ENCODE data around the gene CASP8. TPM values are rescaled to one million over a fixed set of nuclear protein-coding genes. Genes with fewer than 3 reads are reported as not detected.
A peak's percentile ranks its signal among the peaks of the same experiment; 100 is the strongest.
"Not testable (repeated sequence)": the region's sequence is repeated elsewhere in the genome, so short reads cannot be mapped to it uniquely, and the experiment has no call there.

CASP8 gene
- 50.9 TPM for total RNA-seq

GRCh38 chr2:201260302-201260800 is at the start of gene CASP8:
TSS of gene CASP8 (plus strand) at chr2:201260536. CDS start at chr2:201266487, 5,951 bp downstream.
- DNase-seq (ENCODE audit: low spot score) = peak; percentile 60

GRCh38 chr2:201215963-201216362 is 44.4 kb upstream of the CASP8 start:
- no peak for DNase-seq (ENCODE audit: low spot score)

- no peak for DNase-seq (ENCODE audit: low spot score)
These were observed 43.4 kb upstream of the CASP8 start for GRCh38 chr2:201216918-201217317.

- no peak for DNase-seq (ENCODE audit: low spot score)
These were observed 41.6 kb upstream of the CASP8 start for GRCh38 chr2:201218780-201219179.

- no peak for DNase-seq (ENCODE audit: low spot score)
These were observed 40.8 kb upstream of the CASP8 start for GRCh38 chr2:201219328-201220096.

GRCh38 chr2:201220102-201220570 is 40.2 kb upstream of the CASP8 start:
- DNase-seq (ENCODE audit: low spot score) = no peak

- DNase-seq (ENCODE audit: low spot score) = no peak
These were observed 37.0 kb upstream of the CASP8 start for GRCh38 chr2:201223089-201224073.

- DNase-seq (ENCODE audit: low spot score) = no peak
These were observed 31.9 kb upstream of the CASP8 start for GRCh38 chr2:201228271-201228911.

GRCh38 chr2:201228912-201229290 is 31.4 kb upstream of the CASP8 start:
- DNase-seq (ENCODE audit: low spot score) = no peak

- DNase-seq (ENCODE audit: low spot score) = peak; percentile 93
These were observed 28.4 kb upstream of the CASP8 start for GRCh38 chr2:201231781-201232466.

GRCh38 chr2:201232467-201232815 is 27.9 kb upstream of the CASP8 start:
- DNase-seq (ENCODE audit: low spot score) = no peak

GRCh38 chr2:201233192-201233811 is 27.0 kb upstream of the CASP8 start:
- DNase-seq (ENCODE audit: low spot score) = peak; percentile 86

- DNase-seq (ENCODE audit: low spot score) = no peak
These were observed 26.3 kb upstream of the CASP8 start for GRCh38 chr2:201233812-201234662.

- DNase-seq (ENCODE audit: low spot score) = no peak
These were observed 25.6 kb upstream of the CASP8 start for GRCh38 chr2:201234663-201235135.

- DNase-seq (ENCODE audit: low spot score) = peak; percentile 70
These were observed 24.2 kb upstream of the CASP8 start for GRCh38 chr2:201235860-201236811.

GRCh38 chr2:201237486-201238123 is 22.7 kb upstream of the CASP8 start:
- no peak for DNase-seq (ENCODE audit: low spot score)

GRCh38 chr2:201239167-201239935 is 21.0 kb upstream of the CASP8 start:
- DNase-seq (ENCODE audit: low spot score) = not testable (repeated sequence)
